SK-N-SH (cell line): Measurements from ENCODE around the gene LAMB1. TPM values are rescaled to one million over a fixed set of nuclear protein-coding genes. Genes with fewer than 3 reads are reported as not detected.

ENCODE experiments used
- CTCF ChIA-PET: fragments of 300-600, 350-600 bp; formaldehyde crosslinking; extraction: SDS; loops from one replicate; lab custom pipeline; 2021; lab: Yijun Ruan, JAX
- POLR2A ChIA-PET: fragments of 350-600 bp; sonication (Branson Sonifier 250); formaldehyde crosslinking; extraction: SDS; loops from one replicate; lab custom pipeline; 2020; ENCODE audit warnings: antibody characterized with exemption, inconsistent platforms; lab: Yijun Ruan, JAX
- DNase-seq: peaks from one replicate; pipeline ENCODE4 v3.0.0; 2012
- H2AFZ ChIP-seq: fragments of 200-600 bp; sonication (generic); 2 replicates; pipeline ENCODE4 v1.8.1; 2016; ENCODE audit warnings: antibody characterized with exemption, mild to moderate bottlenecking, low read depth
- H3F3A ChIP-seq: fragments of 200-600 bp; sonication (generic); replicated peaks from 2 replicates; pipeline ENCODE3; 2016; ENCODE audit warnings: antibody characterized with exemption, mild to moderate bottlenecking; ENCODE audit not compliant: insufficient read depth
- H3K27ac ChIP-seq, 2 experiments: fragments of 200-500 bp in 1 of 2; fragments of 200-600 bp in 1 of 2; sonication (Bioruptor generic) in 1 of 2; sonication (generic), shearing (Covaris generic) in 1 of 2; 2 replicates each; pipeline versions ENCODE4 v1.5.1 to v1.6.1; 2014 to 2016; ENCODE audit warnings: low read depth in 2 of 2, inconsistent platforms in 1 of 2, low read length in 1 of 2, mild to moderate bottlenecking in 1 of 2, mixed read lengths in 1 of 2
- H3K27me3 ChIP-seq: fragments of 200-600 bp; sonication (generic), shearing (Covaris generic); 2 replicates; pipeline ENCODE4 v1.6.1; 2016; ENCODE audit warnings: mixed run types; ENCODE audit not compliant: insufficient read depth
- H3K36me3 ChIP-seq, 2 experiments: fragments of 200-500 bp in 1 of 2; fragments of 200-600 bp in 1 of 2; sonication (Bioruptor generic) in 1 of 2; sonication (generic) in 1 of 2; replicated peaks in 1 of 2; 2 replicates each; pipeline versions ENCODE3 to v1.5.1; 2014 to 2016; ENCODE audit warnings: low read length in 1 of 2, mild to moderate bottlenecking in 1 of 2; ENCODE audit not compliant: insufficient read depth in 2 of 2, control insufficient read depth in 1 of 2
- H3K4me1 ChIP-seq, 2 experiments: fragments of 200-500 bp in 1 of 2; fragments of 200-600 bp in 1 of 2; sonication (Bioruptor generic) in 1 of 2; sonication (generic), shearing (Covaris generic) in 1 of 2; 2 replicates each; pipeline versions ENCODE4 v1.5.1 to v1.6.1; 2014 to 2016; ENCODE audit warnings: low read depth in 1 of 2, low read length in 1 of 2, mixed run types in 1 of 2; ENCODE audit not compliant: insufficient read depth in 2 of 2, control insufficient read depth in 1 of 2
- H3K4me2 ChIP-seq: fragments of 200-600 bp; sonication (generic), shearing (Covaris generic); 2 replicates; pipeline ENCODE4 v1.6.1; 2017; ENCODE audit warnings: mixed run types
- H3K4me3 ChIP-seq, 2 experiments: fragments of 200-500 bp in 1 of 2; fragments of 200-600 bp in 1 of 2; sonication (Bioruptor generic) in 1 of 2; sonication (generic), shearing (Covaris generic) in 1 of 2; 2 replicates each; pipeline versions ENCODE4 v1.5.1 to v1.8.1; 2014 to 2016; ENCODE audit warnings: low read depth in 2 of 2, inconsistent platforms in 1 of 2, low read length in 1 of 2, mild to moderate bottlenecking in 1 of 2, mixed read lengths in 1 of 2, moderate library complexity in 1 of 2
- H3K79me2 ChIP-seq: fragments of 200-600 bp; sonication (generic); 2 replicates; pipeline ENCODE4 v1.8.1; 2017; ENCODE audit warnings: mild to moderate bottlenecking; ENCODE audit not compliant: insufficient read depth
- H3K9ac ChIP-seq: fragments of 200-600 bp; sonication (generic); 2 replicates; pipeline ENCODE4 v1.6.1; 2017; ENCODE audit warnings: mixed run types
- H3K9me2 ChIP-seq: fragments of 200-600 bp; sonication (generic); 2 replicates; pipeline ENCODE4 v1.6.1; 2017; ENCODE audit warnings: mixed run types
- H3K9me3 ChIP-seq: fragments of 200-600 bp; sonication (generic); 2 replicates; pipeline ENCODE4 v1.6.1; 2017; ENCODE audit warnings: mixed run types, mild to moderate bottlenecking, moderate library complexity
- H4K20me1 ChIP-seq: fragments of 200-600 bp; sonication (generic); 2 replicates; pipeline ENCODE4 v1.6.1; 2017; ENCODE audit warnings: mild to moderate bottlenecking, mixed run types; ENCODE audit not compliant: insufficient read depth
- EP300 ChIP-seq, 2 experiments: IDR thresholded peaks; 2 replicates each; pipeline versions ENCODE4 v1.4.0 to v1.6.1; 2012; ENCODE audit warnings: borderline replicate concordance in 1 of 2, low read depth in 1 of 2, low read length in 1 of 2
- FOSL2 ChIP-seq: IDR thresholded peaks from 2 replicates; pipeline ENCODE4 v1.4.0; 2012; ENCODE audit warnings: low read depth, mild to moderate bottlenecking, moderate library complexity, borderline replicate concordance
- FOXJ3 ChIP-seq: sonication (generic); formaldehyde crosslinking; IDR thresholded peaks from 2 replicates; pipeline ENCODE4 v1.5.1; 2020; ENCODE audit warnings: mild to moderate bottlenecking, missing genetic modification reagents
- GATA2 ChIP-seq: sonication (generic); formaldehyde crosslinking; IDR thresholded peaks from 2 replicates; pipeline ENCODE4 v1.5.0; 2020; ENCODE audit warnings: mild to moderate bottlenecking, missing genetic modification reagents
- JUND ChIP-seq: IDR thresholded peaks from 2 replicates; pipeline ENCODE4 v1.4.0; 2012
- MEF2A ChIP-seq: IDR thresholded peaks from 2 replicates; pipeline ENCODE4 v1.4.0; 2012; ENCODE audit warnings: low read depth, borderline replicate concordance
- POLR2AphosphoS5 ChIP-seq: IDR thresholded peaks from 2 replicates; pipeline ENCODE4 v1.6.1; 2012; ENCODE audit warnings: low read depth, low read length
- RCOR1 ChIP-seq: fragments of 150-350 bp; IDR thresholded peaks from 2 replicates; pipeline ENCODE4 v1.6.1; 2017; ENCODE audit warnings: antibody characterized with exemption, low read length
- SIN3A ChIP-seq: IDR thresholded peaks from 2 replicates; pipeline ENCODE4 v1.6.1; 2012; ENCODE audit warnings: low read depth, mild to moderate bottlenecking, low read length, moderate library complexity, borderline replicate concordance
- TCF12 ChIP-seq: IDR thresholded peaks from 2 replicates; pipeline ENCODE4 v1.4.0; 2012
- WGBS: methylation state at CpG from one replicate; pipeline ENCODE4 v1.1.6; 2017; ENCODE audit warnings: low lambda C conversion rate; 5-methylcytosine and 5-hydroxymethylcytosine counted together
- polyA plus RNA-seq, 3 experiments: library from polyadenylated mRNA; depleted of rRNA; stranded (reverse); fragments of >200 nt; gene quantifications; 2 replicates each; pipeline ENCODE4 v1.2.3, GENCODE V29; 2012
- TF ChIP-seq, protein P1 (sequence below): IDR thresholded peaks from 2 replicates; pipeline ENCODE4 v1.4.0; 2012; ENCODE audit warnings: low read depth, borderline replicate concordance
- TF ChIP-seq, protein P2 (sequence below): IDR thresholded peaks from 2 replicates; pipeline ENCODE4 v1.4.0; 2012; ENCODE audit warnings: low read depth
- TF ChIP-seq, protein P3 (sequence below): IDR thresholded peaks from 2 replicates; pipeline ENCODE4; 2012

LAMB1 gene
- polyA plus RNA-seq, 1 of the 3 experiments (the other 2 are of a cell fraction): 435 TPM

DNA sequence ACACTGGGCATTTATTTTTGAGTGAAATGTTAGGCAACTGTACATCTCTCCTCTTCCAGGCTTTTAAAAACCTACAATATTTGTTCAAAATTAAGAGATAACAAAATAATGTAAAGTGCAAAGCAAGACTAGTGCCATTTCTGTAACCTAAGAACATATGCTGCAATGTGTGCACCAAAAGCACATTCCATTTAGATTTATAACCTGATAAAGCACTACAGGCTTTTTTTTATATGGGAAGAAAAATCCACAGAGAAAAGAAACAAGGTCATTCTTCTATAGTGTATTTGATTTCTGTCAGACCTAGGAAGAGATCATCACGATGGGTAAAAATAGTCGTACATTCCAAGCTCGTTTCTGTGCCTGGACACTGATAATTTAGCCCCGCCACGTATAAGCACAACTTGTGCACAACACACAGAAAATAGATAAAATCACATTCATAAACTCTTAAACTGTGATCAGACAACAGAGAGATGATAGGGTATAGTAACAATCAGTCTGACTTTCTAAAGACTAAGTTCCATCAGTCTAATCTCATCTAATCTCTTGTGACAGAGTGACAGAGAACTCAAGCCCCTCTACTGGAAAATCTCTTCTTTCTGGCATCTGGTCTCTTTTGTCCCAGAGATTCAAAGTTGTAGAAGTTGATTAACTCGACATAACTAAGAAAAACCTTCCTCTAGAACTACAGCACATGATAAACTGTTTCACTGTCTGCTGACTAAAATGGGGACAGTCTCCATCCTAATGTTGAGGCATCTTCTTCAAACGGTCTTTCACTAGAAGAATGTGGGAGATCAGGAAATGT, 6.7 kb downstream of the LAMB1 start:
- ChIA-PET POLR2A (no interaction called here), CTCF (interaction anchor here (1.3 to 5.5 kb wide), 4 partner anchors 9 to 150 kb away, joined by 5 to 27 read pairs (median 8); no protein-coding TSS in a partner anchor)
- Histone ChIP-seq H3F3A (peaks cover 69% of the 10 kb centered on the region), H3K36me3 (peaks cover 70 to 76% of the 10 kb centered on the region in 2 experiments), H3K79me2 (peaks cover 62% of the 10 kb centered on the region), H3K9ac (peak overlapping the region; percentile 44; the same call in 1 of the 2 replicates), H3K4me3 (peak overlapping the region in 1 of 2 experiments; percentile 1; a peak in 2 of 4 replicates), H4K20me1 (peaks cover 6% of the 10 kb centered on the region; the same call in 1 of the 2 replicates), H3K4me2 (peak overlapping the region; percentile 72), H3K27me3 (no peaks in the 10 kb centered on the region), H3K27ac (peak overlapping the region; percentile 93), H3K9me3 (no peaks in the 10 kb centered on the region), H3K9me2 (no peaks in the 10 kb centered on the region), H3K4me1 (peaks cover 63 to 73% of the 10 kb centered on the region in 2 experiments), H2AFZ (no peak overlapping the region)
- 14% methylated on average over 7 of the region's 7 CpGs for WGBS
- TF ChIP-seq POLR2AphosphoS5 (no peak), RCOR1 (no peak), FOSL2 (no peak; the same call in 1 of the 2 replicates), TCF12 (peak; percentile 67), MEF2A (peak; percentile 40; the same call in 1 of the 2 replicates), JUND (peak; percentile 36; the same call in 1 of the 2 replicates), FOXJ3 (no peak), SIN3A (peak; percentile 56; the same call in 1 of the 2 replicates), EP300 (IDR thresholded peaks at IDR 0.05; ENCODE audit: borderline replicate concordance in 1 of 2, low read depth in 1 of 2, low read length in 1 of 2) (0 out of 4 replicates have a peak, but pooled peaks of 1 of the 2 experiments have one; percentile 45), GATA2 (CRISPR knock-in tag) (peak; percentile 64)
- TF ChIP-seq, protein P1, sequence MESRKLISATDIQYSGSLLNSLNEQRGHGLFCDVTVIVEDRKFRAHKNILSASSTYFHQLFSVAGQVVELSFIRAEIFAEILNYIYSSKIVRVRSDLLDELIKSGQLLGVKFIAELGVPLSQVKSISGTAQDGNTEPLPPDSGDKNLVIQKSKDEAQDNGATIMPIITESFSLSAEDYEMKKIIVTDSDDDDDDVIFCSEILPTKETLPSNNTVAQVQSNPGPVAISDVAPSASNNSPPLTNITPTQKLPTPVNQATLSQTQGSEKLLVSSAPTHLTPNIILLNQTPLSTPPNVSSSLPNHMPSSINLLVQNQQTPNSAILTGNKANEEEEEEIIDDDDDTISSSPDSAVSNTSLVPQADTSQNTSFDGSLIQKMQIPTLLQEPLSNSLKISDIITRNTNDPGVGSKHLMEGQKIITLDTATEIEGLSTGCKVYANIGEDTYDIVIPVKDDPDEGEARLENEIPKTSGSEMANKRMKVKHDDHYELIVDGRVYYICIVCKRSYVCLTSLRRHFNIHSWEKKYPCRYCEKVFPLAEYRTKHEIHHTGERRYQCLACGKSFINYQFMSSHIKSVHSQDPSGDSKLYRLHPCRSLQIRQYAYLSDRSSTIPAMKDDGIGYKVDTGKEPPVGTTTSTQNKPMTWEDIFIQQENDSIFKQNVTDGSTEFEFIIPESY: no peak
- TF ChIP-seq, protein P2, sequence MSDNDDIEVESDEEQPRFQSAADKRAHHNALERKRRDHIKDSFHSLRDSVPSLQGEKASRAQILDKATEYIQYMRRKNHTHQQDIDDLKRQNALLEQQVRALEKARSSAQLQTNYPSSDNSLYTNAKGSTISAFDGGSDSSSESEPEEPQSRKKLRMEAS: peak; percentile 42; the same call in 1 of the 2 replicates
- TF ChIP-seq, protein P3, sequence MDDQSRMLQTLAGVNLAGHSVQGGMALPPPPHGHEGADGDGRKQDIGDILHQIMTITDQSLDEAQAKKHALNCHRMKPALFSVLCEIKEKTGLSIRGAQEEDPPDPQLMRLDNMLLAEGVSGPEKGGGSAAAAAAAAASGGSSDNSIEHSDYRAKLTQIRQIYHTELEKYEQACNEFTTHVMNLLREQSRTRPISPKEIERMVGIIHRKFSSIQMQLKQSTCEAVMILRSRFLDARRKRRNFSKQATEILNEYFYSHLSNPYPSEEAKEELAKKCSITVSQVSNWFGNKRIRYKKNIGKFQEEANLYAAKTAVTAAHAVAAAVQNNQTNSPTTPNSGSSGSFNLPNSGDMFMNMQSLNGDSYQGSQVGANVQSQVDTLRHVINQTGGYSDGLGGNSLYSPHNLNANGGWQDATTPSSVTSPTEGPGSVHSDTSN: peak; percentile 52
- peak; percentile 25 for DNase-seq
